Measurements from ENCODE around the gene NEURL2.

- TF ChIP-seq CTCF (IDR thresholded peaks at IDR 0.05 in 8 of 11, conservative IDR thresholded peaks at IDR 0.05 in 3 of 11) (no peak), POLR2A (IDR thresholded peaks at IDR 0.05) (peak in 1 of 3 donors; percentile 9), POLR2AphosphoS5 (IDR thresholded peaks at IDR 0.05) (peak in 1 of 3 donors; percentile 49)
These were observed 1.2 kb upstream of the NEURL2 start for GRCh38 chr20:45892049-45892825.

Data from spleen (tissue), 7 donors.